RPMI8226 (cell line): ENCODE data around the gene OSM.

Source experiments
- DNase-seq: peaks from one replicate; pipeline ENCODE4 v3.0.0-alpha.2; 2015

Gene OSM

GRCh38 chr22:30297276-30297990 lies 30.8 kb upstream of the OSM start:
- no peak for DNase-seq

GRCh38 chr22:30296833-30297232 lies 30.2 kb upstream of the OSM start:
- no peak for DNase-seq

GRCh38 chr22:30296324-30296723 lies 29.7 kb upstream of the OSM start:
- DNase-seq = no peak

GRCh38 chr22:30295576-30295975 lies 28.9 kb upstream of the OSM start:
- no peak for DNase-seq

GRCh38 chr22:30294830-30295229 lies 28.2 kb upstream of the OSM start:
- DNase-seq = no peak

- DNase-seq = no peak
Measured at GRCh38 chr22:30294066-30294465, 27.4 kb upstream of the OSM start.

- no peak for DNase-seq
Measured at GRCh38 chr22:30293026-30293425, 26.4 kb upstream of the OSM start.

- DNase-seq = no peak
Measured at GRCh38 chr22:30292069-30292970, 25.7 kb upstream of the OSM start.

- peak; percentile 85 for DNase-seq
Measured at GRCh38 chr22:30291058-30291892, 24.6 kb upstream of the OSM start.

GRCh38 chr22:30290342-30291057 lies 23.8 kb upstream of the OSM start:
- DNase-seq = no peak

- no peak for DNase-seq
Measured at GRCh38 chr22:30289980-30290313, 23.3 kb upstream of the OSM start.

GRCh38 chr22:30289141-30289979 lies 22.7 kb upstream of the OSM start, which contains the start of gene CASTOR1:
TSS of gene CASTOR1 (minus strand) at chr22:30289505. CDS start at chr22:30289497, 8 bp downstream.
- DNase-seq = peak; percentile 92

- no peak for DNase-seq
Measured at GRCh38 chr22:30288419-30289140, 21.9 kb upstream of the OSM start.

GRCh38 chr22:30287648-30288418 lies 21.2 kb upstream of the OSM start:
- DNase-seq = peak; percentile 84

- DNase-seq = peak; percentile 77
Measured at GRCh38 chr22:30286813-30287647, 20.4 kb upstream of the OSM start.

- DNase-seq = no peak
Measured at GRCh38 chr22:30286331-30286730, 19.7 kb upstream of the OSM start.

GRCh38 chr22:30285846-30286200 lies 19.2 kb upstream of the OSM start:
- DNase-seq = no peak

- DNase-seq = no peak
Measured at GRCh38 chr22:30285176-30285845, 18.7 kb upstream of the OSM start.

- no peak for DNase-seq
Measured at GRCh38 chr22:30284666-30285065, 18.0 kb upstream of the OSM start.
